MM.1S (cell line): Measurements from ENCODE around the gene FBLN2.

Experiments
- CTCF ChIP-seq: fragments of 300-600 bp; sonication (generic); IDR thresholded peaks from 2 replicates; pipeline ENCODE4 v1.5.1; 2016; ENCODE audit warnings: antibody characterized with exemption, low read length, mixed read lengths
- EZH2phosphoT487 ChIP-seq: fragments of 300-600 bp; sonication (generic); IDR thresholded peaks from 2 replicates; pipeline ENCODE4 v1.6.1; 2018; ENCODE audit warnings: antibody characterized with exemption, low read length

GRCh38 chr3:13506239-13506638, 42.7 kb upstream of the FBLN2 start:
- no peak for TF ChIP-seq CTCF
- TF ChIP-seq EZH2phosphoT487 = no peak
